SK-N-DZ (cell line): ENCODE results near the gene ZBTB43.
"Not testable (repeated sequence)": the region's sequence is repeated elsewhere in the genome, so short reads cannot be mapped to it uniquely, and the experiment has no call there.

Experiments used
- DNase-seq: peaks from one replicate; pipeline ENCODE4 v3.0.0-alpha.2; 2015; ENCODE audit warnings: low spot score

ZBTB43 gene

GRCh38 chr9:126791406-126792230 lies 13.2 kb upstream of the ZBTB43 start:
- no peak for DNase-seq

DNA sequence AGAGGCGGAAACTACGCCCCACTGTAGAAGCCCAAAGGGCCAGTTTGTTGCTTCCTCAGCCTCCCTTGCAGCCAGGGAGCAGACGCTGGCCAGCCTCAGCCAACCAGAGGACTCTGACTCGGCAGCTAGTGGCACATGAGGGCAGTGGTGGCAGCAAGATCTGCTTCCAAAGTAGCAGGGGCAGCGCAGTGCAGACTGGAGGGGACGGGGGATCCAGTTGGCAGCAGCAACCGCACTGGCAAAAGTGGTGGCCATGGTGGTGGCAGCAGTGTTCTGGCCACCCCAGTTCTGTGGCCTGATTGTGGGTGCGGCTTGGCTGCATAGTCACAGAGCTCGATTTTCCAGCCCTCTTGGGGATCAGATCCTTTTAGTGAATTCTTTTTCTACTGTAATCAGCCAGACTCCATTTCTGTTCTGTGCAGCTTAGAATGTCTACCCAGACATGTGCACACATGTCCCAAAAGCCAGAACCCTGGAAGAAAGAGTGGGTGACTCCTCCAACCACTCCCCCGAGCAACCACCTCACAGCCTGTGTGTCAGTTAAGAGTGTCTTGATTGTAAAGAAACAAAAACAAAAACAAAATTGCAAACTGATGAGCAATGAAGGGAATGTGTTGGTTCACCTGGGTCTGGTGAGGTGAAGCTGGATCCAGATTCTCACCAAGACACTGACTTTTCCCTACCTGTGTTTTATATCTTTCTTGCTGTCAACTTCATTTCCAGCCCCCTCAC lies 11.0 kb upstream of the ZBTB43 start:
- DNase-seq, result no peak

GRCh38 chr9:126794441-126794840 lies 10.4 kb upstream of the ZBTB43 start:
- no peak for DNase-seq

DNA sequence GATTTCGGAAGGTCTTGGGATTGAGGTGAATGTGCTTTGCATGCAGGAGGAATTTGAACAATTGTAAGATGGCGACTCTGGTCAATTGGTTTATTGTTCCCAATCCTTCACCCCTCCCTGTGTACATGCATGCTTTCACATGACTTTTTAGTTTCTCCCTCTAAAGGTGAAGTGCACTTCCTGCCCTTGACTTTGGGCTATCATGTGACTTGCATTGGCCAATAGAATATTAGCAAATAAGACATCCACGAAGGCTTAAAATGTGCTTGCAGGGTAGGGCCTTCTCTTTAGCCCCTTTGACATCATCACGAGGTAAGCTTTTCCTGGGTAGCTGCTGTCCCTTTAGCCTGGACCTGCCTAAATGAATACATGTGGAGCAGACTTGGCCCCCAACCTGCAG lies 8.1 kb upstream of the ZBTB43 start:
- no peak for DNase-seq

GRCh38 chr9:126797903-126798302 lies 6.9 kb upstream of the ZBTB43 start:
- DNase-seq, result no peak

DNA sequence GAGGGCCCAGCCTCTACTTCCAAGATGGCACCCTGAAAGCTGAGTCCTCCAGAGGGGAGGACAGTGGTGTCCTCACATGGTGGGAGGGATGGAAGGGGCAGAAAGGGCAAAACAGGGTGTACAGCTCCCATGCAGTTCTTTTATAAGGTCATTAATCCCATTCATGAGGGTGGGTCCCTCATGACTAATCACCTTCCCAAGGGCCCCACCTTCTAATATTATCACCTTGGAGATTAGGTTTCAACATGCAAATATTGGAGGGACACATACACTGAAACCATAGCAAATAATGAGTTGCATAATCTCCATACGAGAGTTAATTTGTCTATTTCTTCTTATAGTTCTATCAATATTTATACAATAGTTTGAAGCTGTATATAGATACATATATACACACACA lies 5.8 kb upstream of the ZBTB43 start:
- no peak for DNase-seq

DNA sequence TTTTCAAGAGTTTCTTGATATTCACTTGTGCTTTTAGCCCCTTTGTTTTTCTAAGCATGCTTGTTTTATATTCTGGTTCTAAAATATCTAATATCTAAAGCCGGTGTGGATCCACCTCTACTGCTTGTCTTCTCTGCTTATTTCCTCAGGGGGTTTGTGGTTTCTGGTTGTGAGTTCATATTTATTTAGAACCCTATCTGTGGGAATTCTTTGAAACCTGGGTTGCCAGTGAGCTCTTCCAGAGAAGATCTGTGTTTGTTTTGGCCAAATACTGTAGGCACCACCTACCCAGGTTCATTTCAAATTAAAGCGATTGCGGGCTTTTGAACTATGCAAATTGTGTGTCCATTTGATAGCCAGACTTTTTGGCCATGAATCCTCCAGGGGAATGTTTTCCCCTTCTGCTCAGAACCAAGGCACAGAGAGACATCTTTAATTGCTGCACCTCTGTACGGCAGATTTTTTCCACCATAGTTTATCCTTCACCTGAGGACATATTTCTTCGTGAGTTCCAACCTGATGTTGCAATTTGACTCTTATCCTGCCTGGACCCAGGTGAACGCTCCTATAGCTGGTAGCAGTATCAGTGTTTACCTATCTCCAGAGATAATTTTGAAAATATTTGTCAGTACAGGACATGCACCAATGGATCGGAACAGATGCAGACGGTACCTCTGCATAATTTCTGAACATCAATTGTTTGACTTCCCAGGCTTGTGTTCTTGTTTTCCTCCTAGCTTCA lies 2.4 kb upstream of the ZBTB43 start:
- no peak for DNase-seq

- no peak for DNase-seq
Measured at GRCh38 chr9:126804198-126804695, 593 bp upstream of the ZBTB43 start.

DNA sequence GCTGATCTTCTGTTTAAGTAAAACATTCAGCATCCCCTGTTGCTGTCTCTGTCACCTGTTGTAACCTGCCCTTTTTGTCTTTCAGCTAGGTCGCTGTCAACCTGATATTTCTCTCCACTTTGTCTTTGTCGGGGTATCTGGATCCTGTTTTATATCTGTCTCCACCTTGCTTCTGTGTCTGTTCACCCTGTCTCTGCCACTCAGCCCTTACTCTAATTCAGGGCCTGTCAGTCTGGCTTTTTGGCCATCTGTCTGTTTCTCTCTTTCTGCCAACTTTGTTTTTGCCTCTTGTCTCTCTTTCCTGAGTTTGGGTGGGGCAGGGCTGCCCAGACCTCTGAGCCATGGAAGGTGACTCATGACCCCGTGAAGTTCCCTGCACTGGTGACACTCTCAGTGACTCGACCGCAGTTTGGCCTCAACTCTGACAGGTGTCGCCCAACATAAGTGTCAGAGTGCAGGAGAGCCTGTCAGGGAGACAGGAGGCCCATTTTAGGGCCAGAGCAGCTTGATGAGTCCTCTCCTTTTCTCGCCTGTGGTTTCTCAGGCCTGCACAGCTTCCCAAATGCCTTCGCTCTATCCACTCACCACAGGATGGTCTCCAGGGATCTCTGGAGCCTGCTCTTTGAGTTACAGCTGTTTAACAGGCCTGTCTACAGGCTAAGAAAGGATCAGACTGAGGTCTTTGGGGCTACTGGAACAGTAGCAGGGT lies 868 bp downstream of the ZBTB43 start:
- no peak for DNase-seq

DNA sequence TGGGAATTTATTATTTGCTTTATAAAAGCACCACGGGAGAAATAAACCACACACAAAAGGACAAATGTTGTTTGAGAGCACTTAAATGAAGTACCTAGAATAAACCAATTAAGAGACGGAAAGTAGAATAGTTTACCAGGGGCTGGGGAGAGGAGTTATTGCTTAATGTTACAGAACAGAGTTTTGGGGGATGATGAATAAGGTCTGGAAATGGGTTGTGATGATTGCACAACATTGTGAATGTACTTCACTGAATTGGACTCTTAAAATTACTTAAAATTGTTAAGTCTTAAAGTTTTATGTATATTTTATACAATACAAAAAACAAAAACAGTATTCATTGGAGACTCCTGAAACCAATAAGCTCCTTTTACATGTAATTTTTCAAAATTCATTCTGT lies 1.5 kb downstream of the ZBTB43 start:
- no peak for DNase-seq

- DNase-seq, result no peak
Measured at GRCh38 chr9:126809068-126809467, 4.2 kb downstream of the ZBTB43 start.

DNA sequence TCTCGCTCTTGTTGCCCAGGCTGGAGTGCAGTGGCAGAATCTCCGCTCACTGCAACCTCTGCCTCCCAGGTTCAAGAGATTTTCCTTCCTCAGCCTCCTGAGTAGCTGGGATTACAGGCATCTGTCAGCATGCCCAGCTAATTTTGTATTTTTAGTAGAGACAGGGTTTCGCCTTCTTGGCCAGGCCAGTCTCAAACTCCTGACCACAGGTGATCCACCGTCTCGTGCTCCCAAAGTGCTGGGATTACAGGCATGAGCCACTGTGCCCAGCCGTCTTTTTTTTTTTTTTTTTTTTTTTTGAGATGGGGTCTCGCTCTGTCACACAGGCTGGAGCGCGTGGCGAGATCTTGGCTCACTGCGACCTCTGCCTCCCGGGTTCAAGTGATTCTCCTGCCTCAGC lies 5.4 kb downstream of the ZBTB43 start:
- DNase-seq, result not testable (repeated sequence)

DNA sequence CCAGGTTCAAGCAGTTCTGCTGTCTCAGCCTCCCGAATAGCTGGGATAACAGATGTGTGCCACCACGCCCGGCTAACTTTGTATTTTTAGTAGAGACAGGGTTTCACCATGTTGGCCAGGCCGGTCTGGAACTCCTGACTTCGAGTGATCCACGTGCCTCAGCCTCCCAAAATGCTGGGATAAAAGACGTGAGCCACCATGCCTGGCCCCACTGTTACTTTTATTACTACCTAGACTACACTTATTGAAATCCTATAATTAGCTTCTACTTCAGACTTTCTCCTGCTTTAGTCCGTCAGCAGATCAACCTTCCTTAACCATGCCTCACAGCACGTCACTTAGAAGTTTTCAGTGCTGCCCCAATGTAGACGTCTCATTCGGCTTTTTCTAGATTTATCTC lies 8.2 kb downstream of the ZBTB43 start:
- DNase-seq, result no peak

GRCh38 chr9:126814091-126814490 lies 9.3 kb downstream of the ZBTB43 start:
- DNase-seq, result no peak

- DNase-seq, result not testable (repeated sequence)
Measured at GRCh38 chr9:126817615-126818014, 12.8 kb downstream of the ZBTB43 start.

DNA sequence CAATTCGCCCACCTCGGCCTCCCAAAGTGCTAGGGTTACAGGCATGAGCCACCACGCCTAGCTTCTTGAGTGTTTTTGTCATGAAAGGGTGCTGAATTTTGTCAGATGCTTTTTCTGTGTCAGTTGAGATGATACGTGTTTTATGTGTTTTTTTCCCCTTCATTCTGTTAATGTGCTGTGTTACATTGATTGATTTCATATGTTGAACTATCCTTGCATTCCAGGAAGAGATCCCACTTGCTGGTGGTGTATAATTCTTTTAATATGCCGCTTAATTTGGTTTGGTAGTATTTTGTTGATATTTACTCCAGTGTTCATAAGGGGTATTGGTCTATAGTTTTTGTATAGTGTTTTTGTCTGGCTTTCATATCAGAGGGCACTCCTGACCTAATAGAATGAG lies 13.6 kb downstream of the ZBTB43 start:
- no peak for DNase-seq

DNA sequence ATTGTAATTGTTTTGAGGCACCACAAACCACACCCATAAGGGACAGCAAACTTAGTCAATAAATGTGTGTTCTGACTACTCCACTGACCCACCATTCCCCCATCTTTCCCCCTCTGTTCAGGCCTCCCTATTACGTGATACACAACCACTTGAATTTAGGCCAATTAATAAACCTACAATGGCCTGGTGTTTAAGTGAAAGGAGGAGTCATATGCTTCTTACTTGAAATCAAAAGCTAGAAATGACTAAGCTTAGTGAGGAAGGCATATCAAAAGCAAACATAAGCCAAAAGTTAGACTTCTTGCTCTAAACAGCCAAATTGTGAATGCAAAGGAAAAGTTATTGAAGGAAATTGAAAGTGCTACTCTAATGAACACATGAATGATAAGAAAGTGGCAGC lies 14.6 kb downstream of the ZBTB43 start:
- DNase-seq, result no peak

- DNase-seq, result no peak
Measured at GRCh38 chr9:126822278-126822677, 17.4 kb downstream of the ZBTB43 start.

DNA sequence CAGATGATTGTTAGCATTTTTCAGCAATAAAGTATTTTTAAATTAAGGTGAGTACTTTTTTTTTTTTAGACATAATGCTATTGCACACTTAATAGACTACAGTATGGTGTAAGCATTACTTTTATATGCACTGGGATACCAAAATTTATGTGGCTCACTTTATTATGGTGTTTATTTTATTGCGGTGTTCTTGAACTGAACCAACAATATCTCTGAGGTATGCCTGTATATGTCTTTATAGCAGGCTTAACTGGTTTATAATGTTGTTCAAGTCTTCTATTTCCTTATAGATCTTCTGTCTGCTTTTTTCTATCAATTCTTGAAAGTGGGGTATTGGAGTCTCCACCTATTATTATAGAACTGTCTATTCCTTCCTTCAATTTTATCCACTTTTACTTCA lies 18.0 kb downstream of the ZBTB43 start:
- no peak for DNase-seq

GRCh38 chr9:126824052-126824451 lies 19.2 kb downstream of the ZBTB43 start:
- not testable (repeated sequence) for DNase-seq

DNA sequence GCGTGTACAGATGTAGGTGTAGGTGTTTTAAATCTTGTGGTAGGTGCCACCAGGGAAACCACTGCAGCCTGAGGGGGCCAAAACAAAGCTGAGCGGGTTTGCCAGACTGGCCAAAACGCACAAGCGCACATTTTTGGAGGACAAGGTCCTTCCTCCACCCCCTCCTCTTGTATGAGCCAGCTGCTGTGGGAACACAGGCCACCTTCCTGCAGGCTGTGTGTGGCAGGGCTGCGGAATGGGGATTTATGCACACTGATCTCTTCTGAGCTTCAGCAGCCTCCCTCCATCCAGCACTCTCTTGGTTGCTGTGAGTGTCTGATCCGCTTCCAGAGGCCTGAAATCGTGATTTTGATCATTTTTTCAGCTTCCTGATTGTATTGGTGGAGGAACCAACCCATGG lies 22.4 kb downstream of the ZBTB43 start:
- DNase-seq, result no peak

DNA sequence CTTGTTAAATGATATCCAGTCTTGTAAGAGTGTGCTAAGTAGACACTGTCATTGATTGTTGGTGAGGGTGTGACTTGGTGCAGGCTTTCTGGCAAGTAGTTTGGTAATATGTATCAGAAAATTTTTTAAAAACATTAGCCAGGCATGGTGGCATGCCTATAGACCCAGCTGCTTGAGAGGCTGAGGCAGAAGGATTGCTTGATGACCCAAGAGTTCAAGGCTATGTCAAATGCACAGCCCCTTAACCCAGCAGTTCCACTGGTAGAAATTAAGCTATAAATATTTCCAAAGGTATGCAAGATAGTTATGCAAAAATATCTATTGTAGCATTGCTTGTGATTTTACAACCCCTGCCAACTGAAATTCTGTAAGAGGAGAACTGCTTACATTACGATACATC lies 24.2 kb downstream of the ZBTB43 start:
- DNase-seq, result no peak
